Common myeloid progenitor, CD34-positive (primary cell): ENCODE measurements around the gene CEBPZ.
"Not testable (repeated sequence)": the region's sequence is repeated elsewhere in the genome, so short reads cannot be mapped to it uniquely, and the experiment has no call there.

ENCODE experiments used
- CTCF ChIA-PET: fragments of 350-600 bp; sonication (Branson Sonifier 250); formaldehyde crosslinking; loops from one replicate; lab custom pipeline; 2021; ENCODE audit warnings: antibody characterized with exemption; lab: Charles Lee
- POLR2A ChIA-PET: fragments of 350-600 bp; sonication (Branson Sonifier 250); formaldehyde crosslinking; loops from one replicate; lab custom pipeline; 2021; ENCODE audit warnings: antibody characterized with exemption; lab: Charles Lee
- DNase-seq, 3 donors: peaks; one replicate each; pipeline versions ENCODE4 v3.0.0 to v3.0.0-alpha.2; 2013
- H3K27ac ChIP-seq, 2 experiments: 1 replicate in 1 of 2; 2 replicates in 1 of 2; pipeline ENCODE4 v1.7.0; 2013; ENCODE audit warnings: inconsistent platforms in 2 of 2, low read length in 2 of 2, mild to moderate bottlenecking in 2 of 2, low read depth in 1 of 2, moderate library complexity in 1 of 2; ENCODE audit not compliant: severe bottlenecking in 2 of 2, insufficient read depth in 1 of 2, poor library complexity in 1 of 2
- H3K27me3 ChIP-seq, 5 experiments: replicated peaks in 2 of 5; 1 replicate in 3 of 5; 2 replicates in 2 of 5; pipeline versions ENCODE4 v1.6.1 to v1.7.0; 2013; ENCODE audit warnings: low read length in 4 of 5, mild to moderate bottlenecking in 2 of 5, moderate library complexity in 2 of 5, inconsistent platforms in 1 of 5; ENCODE audit not compliant: insufficient read depth in 5 of 5, control insufficient read depth in 4 of 5
- H3K36me3 ChIP-seq, 4 experiments: 1 replicate in 2 of 4; 2 replicates in 2 of 4; pipeline versions ENCODE4 v1.6.1 to v1.7.0; 2013; ENCODE audit warnings: low read length in 3 of 4, control low read depth in 1 of 4, mild to moderate bottlenecking in 1 of 4; ENCODE audit not compliant: control insufficient read depth in 4 of 4, insufficient read depth in 4 of 4
- H3K4me1 ChIP-seq, 4 experiments: 1 replicate in 3 of 4; 2 replicates in 1 of 4; pipeline versions ENCODE4 v1.6.1 to v1.7.1; 2013; ENCODE audit warnings: low read length in 3 of 4, mild to moderate bottlenecking in 3 of 4, control low read depth in 1 of 4, inconsistent platforms in 1 of 4, moderate library complexity in 1 of 4; ENCODE audit not compliant: control insufficient read depth in 4 of 4, insufficient read depth in 4 of 4; ENCODE audit errors: control extremely low read depth in 1 of 4
- H3K4me3 ChIP-seq, 7 experiments: 1 replicate in 4 of 7; 2 replicates in 3 of 7; pipeline versions ENCODE4 v1.5.1 to v1.7.0; 2013; ENCODE audit warnings: mild to moderate bottlenecking in 7 of 7, low read length in 6 of 7, moderate library complexity in 6 of 7, inconsistent platforms in 2 of 7, low read depth in 2 of 7, control low read depth in 1 of 7; ENCODE audit not compliant: insufficient read depth in 4 of 7, control insufficient read depth in 1 of 7; ENCODE audit errors: extremely low read depth in 1 of 7
- H3K9me3 ChIP-seq, 5 experiments: 1 replicate in 4 of 5; 2 replicates in 1 of 5; pipeline versions ENCODE4 v1.6.1 to v1.7.1; 2013; ENCODE audit warnings: low read length in 4 of 5, mild to moderate bottlenecking in 2 of 5, inconsistent platforms in 1 of 5, low read depth in 1 of 5, moderate library complexity in 1 of 5; ENCODE audit not compliant: control insufficient read depth in 4 of 5, insufficient read depth in 2 of 5; ENCODE audit errors: control extremely low read depth in 1 of 5
- WGBS: methylation state at CpG from one replicate; pipeline ENCODE4 v1.1.5; 2013; ENCODE audit not compliant: insufficient coverage; 5-methylcytosine and 5-hydroxymethylcytosine counted together

Gene CEBPZ

GRCh38 chr2:37243435-37243834 lies 12.0 kb upstream of the CEBPZ start:
- Histone ChIP-seq H3K9me3 (no peaks in the 10 kb centered on the region), H3K4me3 (no peak overlapping the region), H3K27ac (no peak overlapping the region), H3K4me1 (no peaks in the 10 kb centered on the region), H3K27me3 (no peaks in the 10 kb centered on the region), H3K36me3 (peaks cover 11 to 80% (median 59%) of the 10 kb centered on the region in 4 experiments)
- ChIA-PET POLR2A (no interaction called here), CTCF (interaction anchor here (1.3 kb wide), 1 partner anchor 12 kb away, joined by 4 read pairs; no protein-coding TSS in a partner anchor)
- WGBS: 100% methylated on average over 1 of the region's 4 CpGs
- DNase-seq: no peak

GRCh38 chr2:37232131-37232933 lies 936 bp upstream of the CEBPZ start:
- no peak for DNase-seq
- no peaks in the 10 kb centered on the region for H3K9me3 ChIP-seq
- 22% methylated on average over 17 of the region's 18 CpGs for WGBS
- peaks cover 16 to 32% (median 29%) of the 10 kb centered on the region in 4 experiments for H3K4me1 ChIP-seq
- H3K27me3 ChIP-seq: no peaks in the 10 kb centered on the region
- POLR2A ChIA-PET: interaction anchor here (0.5 to 1.5 kb wide), 2 partner anchors 13 to 41 kb away, joined by 4 read pairs; no protein-coding TSS in a partner anchor
- peak overlapping the region; percentile 91 to 96 for H3K27ac ChIP-seq
- H3K36me3 ChIP-seq: peaks cover 8 to 16% (median 14%) of the 10 kb centered on the region in 4 experiments
- CTCF ChIA-PET: interaction anchor here (0.9 to 1.6 kb wide), 6 partner anchors 12 to 73 kb away, joined by 3 to 9 read pairs (median 3); no protein-coding TSS in a partner anchor
- peak overlapping the region; percentile 77 to 99 (median 93) for H3K4me3 ChIP-seq

- peak overlapping the region in 6 of 7 experiments; percentile 79 to 99 (median 94) for H3K4me3 ChIP-seq
- no peak for DNase-seq
- peak overlapping the region; percentile 91 to 96 for H3K27ac ChIP-seq
- WGBS: 8% methylated on average over 1 of the region's 8 CpGs
- CTCF ChIA-PET: no interaction called here
- POLR2A ChIA-PET: no interaction called here
- H3K4me1 ChIP-seq: peaks cover 16 to 32% (median 29%) of the 10 kb centered on the region in 4 experiments
- no peaks in the 10 kb centered on the region for H3K9me3 ChIP-seq
- H3K36me3 ChIP-seq: peaks cover 9 to 22% (median 16%) of the 10 kb centered on the region in 4 experiments
- H3K27me3 ChIP-seq: no peaks in the 10 kb centered on the region
Observed at GRCh38 chr2:37230581-37230980, 815 bp downstream of the CEBPZ start.

- WGBS: 92% methylated on average over 2 of the region's 3 CpGs
- Histone ChIP-seq H3K4me3 (no peak overlapping the region), H3K27ac (no peak overlapping the region), H3K36me3 (peaks cover 9 to 23% (median 16%) of the 10 kb centered on the region in 4 experiments), H3K4me1 (peaks cover 16 to 32% (median 29%) of the 10 kb centered on the region in 4 experiments), H3K27me3 (no peaks in the 10 kb centered on the region), H3K9me3 (no peaks in the 10 kb centered on the region)
- no peak for DNase-seq
- POLR2A ChIA-PET: no interaction called here
- CTCF ChIA-PET: no interaction called here
Observed at GRCh38 chr2:37228788-37229187, 2.6 kb downstream of the CEBPZ start.

- CTCF ChIA-PET: interaction anchor here (0.9 kb wide), 1 partner anchor 8 kb away, joined by 3 read pairs; no protein-coding TSS in a partner anchor
- no peak overlapping the region for H3K4me3 ChIP-seq
Observed at GRCh38 chr2:37226863-37227262, 4.5 kb downstream of the CEBPZ start.

GRCh38 chr2:37225129-37225528 lies 6.3 kb downstream of the CEBPZ start:
- H3K27ac ChIP-seq, CTCF ChIA-PET, H3K9me3 ChIP-seq, DNase-seq, POLR2A ChIA-PET, H3K27me3 ChIP-seq, H3K4me3 ChIP-seq: not testable (repeated sequence)
- Histone ChIP-seq H3K36me3 (peaks cover 23 to 56% (median 39%) of the 10 kb centered on the region in 4 experiments), H3K4me1 (peaks cover 0 to 11% (median 9%) of the 10 kb centered on the region in 4 experiments)
- WGBS: no CpG with 5 or more reads among the region's 2 CpGs

More at GRCh38 chr2:37226863-37227262, 4.5 kb downstream of the CEBPZ start:
- 100% methylated on average over 1 of the region's 4 CpGs for WGBS
- DNase-seq: no peak
- peaks cover 18 to 40% (median 28%) of the 10 kb centered on the region in 4 experiments for H3K36me3 ChIP-seq
- no peak overlapping the region for H3K27ac ChIP-seq
- H3K4me1 ChIP-seq: peaks cover 6 to 18% (median 18%) of the 10 kb centered on the region in 4 experiments
- POLR2A ChIA-PET: no interaction called here
- H3K27me3 ChIP-seq: no peaks in the 10 kb centered on the region
- no peaks in the 10 kb centered on the region for H3K9me3 ChIP-seq

- H3K9me3 ChIP-seq: no peaks in the 10 kb centered on the region
- H3K36me3 ChIP-seq: peaks cover 20 to 63% (median 44%) of the 10 kb centered on the region in 4 experiments
- POLR2A ChIA-PET: no interaction called here
- no peak for DNase-seq
- no peak overlapping the region for H3K4me3 ChIP-seq
- no peaks in the 10 kb centered on the region for H3K27me3 ChIP-seq
- CTCF ChIA-PET: interaction anchor here (1.2 kb wide), 1 partner anchor 55 kb away, joined by 3 read pairs; no protein-coding TSS in a partner anchor
- no peaks in the 10 kb centered on the region for H3K4me1 ChIP-seq
- H3K27ac ChIP-seq: no peak overlapping the region
- 100% methylated on average over 1 of the region's 1 CpG for WGBS
Observed at GRCh38 chr2:37224063-37224462, 7.3 kb downstream of the CEBPZ start.
